ENCODE measurements around the gene PPFIBP1.

PPFIBP1 gene

DNA sequence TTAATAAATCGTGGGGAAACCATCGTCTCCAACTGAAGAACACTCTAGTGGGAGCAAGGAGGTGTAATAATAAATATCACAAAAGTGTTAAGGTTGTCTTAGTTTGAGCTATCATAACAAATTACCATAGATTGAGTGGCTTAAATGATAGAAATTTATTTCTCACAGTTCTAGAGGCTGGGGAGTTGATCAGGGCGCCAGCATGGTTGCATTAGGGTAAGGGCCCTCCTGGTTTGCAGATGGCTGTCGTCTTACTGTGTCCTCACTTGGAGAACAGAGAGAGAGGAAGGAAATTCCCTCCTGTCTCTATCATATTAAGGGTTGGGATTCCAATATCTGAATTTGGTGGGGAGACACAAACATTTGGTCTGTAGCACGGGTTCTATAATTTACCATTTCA, 219.6 kb downstream of the PPFIBP1 start:
- no peak overlapping the region for H3K18ac ChIP-seq (ENCODE audit: low read depth in 1 of 2, low read length in 2 of 2)
- H2BK120ac ChIP-seq (ENCODE audit: low read depth, low read length) = no peak overlapping the region
- no peak overlapping the region for H4K8ac ChIP-seq (ENCODE audit: low read length)
- no peak overlapping the region for H2BK12ac ChIP-seq (ENCODE audit: low read length in 2 of 2)
- no peak overlapping the region for H2AFZ ChIP-seq (ENCODE audit: low read depth, low read length)
- 100% methylated on average over 4 of the region's 5 CpGs for WGBS
- no peak overlapping the region for H3K27ac ChIP-seq (ENCODE audit: low read length, poor library complexity, severe bottlenecking)
- H3K4me3 ChIP-seq (ENCODE audit: insufficient read depth in 1 of 2, low read depth in 1 of 2, low read length in 2 of 2) = no peak overlapping the region
- no peak overlapping the region for H3K23ac ChIP-seq (ENCODE audit: low read length in 2 of 2)
- no peaks in the 10 kb centered on the region for H3K27me3 ChIP-seq (ENCODE audit: control insufficient read depth in 1 of 2, insufficient read depth in 1 of 2, low read length in 2 of 2)
- no peak overlapping the region for H2BK5ac ChIP-seq (ENCODE audit: low read depth, low read length, poor library complexity, severe bottlenecking)
- peaks cover 12% of the 10 kb centered on the region for H3K79me1 ChIP-seq (replicated peaks; ENCODE audit: low read length, poor library complexity, severe bottlenecking)
- H3K4ac ChIP-seq (ENCODE audit: low read depth in 1 of 2, low read length in 2 of 2) = no peak overlapping the region
- H3K14ac ChIP-seq (ENCODE audit: low read length in 2 of 2) = no peak overlapping the region
- no peak for DNase-seq
- no peaks in the 10 kb centered on the region for H3K9me3 ChIP-seq (ENCODE audit: control insufficient read depth, low read length)
- peaks cover 13 to 53% of the 10 kb centered on the region in 2 experiments for H3K36me3 ChIP-seq (ENCODE audit: control insufficient read depth in 1 of 2, insufficient read depth in 2 of 2, low read depth in 1 of 2, low read length in 2 of 2)
- H2AK5ac ChIP-seq (ENCODE audit: low read length, severe bottlenecking) = no peak overlapping the region
- no peak overlapping the region for H3K9ac ChIP-seq (ENCODE audit: low read length)
- H3K4me1 ChIP-seq (ENCODE audit: control insufficient read depth, insufficient read depth, low read depth, low read length) = peaks cover 2% of the 10 kb centered on the region
- no peak overlapping the region for H4K91ac ChIP-seq (ENCODE audit: low read length)
- no peak overlapping the region for H3K4me2 ChIP-seq (ENCODE audit: low read length, poor library complexity, severe bottlenecking)
- no peak overlapping the region for H2BK15ac ChIP-seq (ENCODE audit: low read depth, poor library complexity, severe bottlenecking)
